T-cell (primary cell): Measurements from ENCODE around the gene ARGLU1. TPM values are rescaled to one million over a fixed set of nuclear protein-coding genes. Genes with fewer than 3 reads are reported as not detected.

Experiments
- ATAC-seq, 4 experiments: fragments of 200-7000 bp in 3 of 4; fragments of 150-1000 bp in 1 of 4; cut with Tn5 transposase; replicated peaks in 1 of 4; 1 replicate in 3 of 4; 2 replicates in 1 of 4; pipeline ENCODE4 v1.10.0; 2021; ENCODE audit warnings: moderate library complexity in 3 of 4, mild to moderate bottlenecking in 2 of 4, moderate number of reproducible peaks in 1 of 4
- CTCF ChIA-PET, 2 donors: fragments of 300-600 bp; sonication (Branson Sonifier 250); formaldehyde crosslinking; loops; one replicate each; lab custom pipeline; 2022; ENCODE audit warnings: antibody characterized with exemption in 2 of 2; lab: Charles Lee
- POLR2A ChIA-PET, 2 donors: fragments of 300-600 bp; sonication (Branson Sonifier 250); formaldehyde crosslinking; loops; one replicate each; lab custom pipeline; 2022; ENCODE audit warnings: antibody characterized with exemption in 2 of 2; lab: Charles Lee
- DNase-seq, 35 experiments: peaks; one replicate each; pipeline versions ENCODE4 v3.0.0 to v3.0.0-alpha.2; 2013 to 2023
- H3K27ac ChIP-seq: one replicate; pipeline ENCODE4 v1.5.1; 2013; ENCODE audit warnings: low read length
- H3K27me3 ChIP-seq, 2 experiments: replicated peaks in 1 of 2; 1 replicate in 1 of 2; 2 replicates in 1 of 2; pipeline versions ENCODE4 v1.6.1 to v1.7.0; 2013; ENCODE audit warnings: low read length in 1 of 2, mixed read lengths in 1 of 2; ENCODE audit not compliant: control insufficient read depth in 2 of 2, insufficient read depth in 2 of 2; ENCODE audit errors: extremely low read depth in 1 of 2
- H3K36me3 ChIP-seq, 2 donors: 1 replicate in 1 of 2; 2 replicates in 1 of 2; pipeline versions ENCODE4 v1.6.1 to v1.7.0; 2013; ENCODE audit warnings: low read length in 1 of 2; ENCODE audit not compliant: control insufficient read depth in 2 of 2, insufficient read depth in 1 of 2; ENCODE audit errors: extremely low read depth in 1 of 2
- H3K4me1 ChIP-seq, 2 experiments: 1 replicate in 1 of 2; 2 replicates in 1 of 2; pipeline versions ENCODE4 v1.6.1 to v1.7.0; 2013; ENCODE audit warnings: low read length in 2 of 2, mixed read lengths in 1 of 2; ENCODE audit not compliant: insufficient read depth in 2 of 2, control insufficient read depth in 1 of 2; ENCODE audit errors: extremely low read depth in 1 of 2
- H3K4me3 ChIP-seq, 2 donors: 1 replicate in 1 of 2; 2 replicates in 1 of 2; pipeline versions ENCODE4 v1.5.1 to v1.7.0; 2013; ENCODE audit warnings: mild to moderate bottlenecking in 2 of 2, low read length in 1 of 2, moderate library complexity in 1 of 2; ENCODE audit not compliant: control insufficient read depth in 1 of 2; ENCODE audit errors: extremely low read depth in 1 of 2
- H3K9me3 ChIP-seq: 2 replicates; pipeline ENCODE4 v1.7.0; 2013
- H3K27ac Mint-ChIP-seq, 2 donors: one replicate each; pipeline ENCODE4 v1.8.0; 2020 to 2021; ENCODE audit warnings: mild to moderate bottlenecking in 2 of 2, mixed read lengths in 2 of 2
- H3K27me3 Mint-ChIP-seq, 2 donors: one replicate each; pipeline ENCODE4 v1.8.0; 2021 to 2022; ENCODE audit warnings: mixed read lengths in 2 of 2
- H3K36me3 Mint-ChIP-seq: one replicate; pipeline ENCODE4 v1.8.0; 2021; ENCODE audit warnings: mixed read lengths
- H3K4me1 Mint-ChIP-seq, 3 donors: one replicate each; pipeline ENCODE4 v1.8.0; 2020 to 2022; ENCODE audit warnings: mixed read lengths in 3 of 3, mild to moderate bottlenecking in 1 of 3
- H3K4me3 Mint-ChIP-seq, 3 donors: one replicate each; pipeline ENCODE4 v1.8.0; 2020 to 2022; ENCODE audit warnings: mild to moderate bottlenecking in 3 of 3, mixed read lengths in 3 of 3, moderate library complexity in 3 of 3
- H3K9me3 Mint-ChIP-seq, 3 donors: one replicate each; pipeline ENCODE4 v1.8.0; 2020 to 2022; ENCODE audit warnings: mixed read lengths in 3 of 3
- WGBS: methylation state at CpG from one replicate; pipeline ENCODE4 v1.1.5; 2013; ENCODE audit warnings: missing lambda C conversion rate; ENCODE audit not compliant: insufficient coverage; 5-methylcytosine and 5-hydroxymethylcytosine counted together
- total RNA-seq, 35 experiments: library from RNA in 6 of 35; stranded (reverse) in 6 of 35; fragments of 120-200 nt in 1 of 35; gene quantifications; one replicate each; pipeline versions ENCODE4 v1.2.1 to v1.2.4 and lab custom pipeline; 2013 to 2026

Gene ARGLU1, protein sequence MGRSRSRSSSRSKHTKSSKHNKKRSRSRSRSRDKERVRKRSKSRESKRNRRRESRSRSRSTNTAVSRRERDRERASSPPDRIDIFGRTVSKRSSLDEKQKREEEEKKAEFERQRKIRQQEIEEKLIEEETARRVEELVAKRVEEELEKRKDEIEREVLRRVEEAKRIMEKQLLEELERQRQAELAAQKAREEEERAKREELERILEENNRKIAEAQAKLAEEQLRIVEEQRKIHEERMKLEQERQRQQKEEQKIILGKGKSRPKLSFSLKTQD
- total RNA-seq (100 to 1,000 TPM; 158 to 197 (median 184) TPM), total RNA-seq (lab: John Stamatoyannopoulos, UW) (160 to 678 (median 379) reads per million in 29 experiments)
- total RNA-seq (2013) = 125 TPM

- Histone ChIP-seq H3K4me3 (peak within 1 kb of the TSS; percentile 96 to 99), H3K4me1 (peaks cover 36 to 38% of the 10 kb centered on the region in 2 experiments), H3K27me3 (no peaks in the 10 kb centered on the region), H3K27ac (peak within 1 kb of the TSS; percentile 98), H3K9me3 (no peaks in the 10 kb centered on the region), H3K36me3 (no peaks in the 10 kb centered on the region)
- peak within 1 kb of the TSS; percentile 91 to 94 for H3K27ac Mint-ChIP-seq
- H3K36me3 Mint-ChIP-seq = peaks cover 8% of the 10 kb centered on the region
- POLR2A ChIA-PET = interaction anchor here in 1 of 2 donors (0.7 kb wide), 1 partner anchor 7 kb away, joined by 4 read pairs; no protein-coding TSS in a partner anchor
- no peaks in the 10 kb centered on the region for H3K9me3 Mint-ChIP-seq
- peak within 1 kb of the TSS; percentile 97 to 99 (median 98) for H3K4me3 Mint-ChIP-seq
- H3K4me1 Mint-ChIP-seq = peaks cover 58 to 69% (median 59%) of the 10 kb centered on the region in 3 donors
- under 1% methylated on average over 108 of the region's 108 CpGs for WGBS
- DNase-seq = peak; percentile 84 to 99 (median 93)
- H3K27me3 Mint-ChIP-seq = no peaks in the 10 kb centered on the region
- peak; percentile 83 to 91 (median 86) for ATAC-seq
- CTCF ChIA-PET = interaction anchor here in 1 of 2 donors (0.6 to 2.1 kb wide), 2 partner anchors 32 to 52 kb away, joined by 4 to 11 read pairs; partner anchors contain the start of gene EFNB2
Observed at GRCh38 chr13:106567474-106568298, at the start of gene ARGLU1. ARGLU1 (minus strand) TSS chr13:106568137; CDS start chr13:106567919, 218 bp downstream.

DNA sequence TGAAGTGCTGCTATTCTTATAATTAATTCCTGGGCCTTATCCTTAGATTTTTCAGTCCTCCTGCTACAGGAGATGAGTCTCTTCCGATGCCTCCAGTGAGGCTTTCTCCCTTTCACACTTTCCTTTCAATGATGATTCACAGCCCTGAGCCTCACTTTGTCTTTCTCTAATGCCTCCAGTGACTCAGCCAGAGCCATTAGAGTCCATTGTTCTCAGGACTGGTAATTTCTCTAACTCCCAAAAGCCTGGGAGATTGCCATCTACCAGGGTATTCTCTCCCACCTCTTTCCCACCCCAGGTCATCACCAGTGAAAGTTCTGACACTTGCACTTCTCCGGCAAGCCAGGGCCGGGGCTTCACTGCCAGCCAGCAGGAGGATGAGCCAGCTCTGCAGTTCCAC, 49.6 kb upstream of the ARGLU1 start:
- no peak for DNase-seq
- H3K27ac Mint-ChIP-seq = no peak overlapping the region
- no peaks in the 10 kb centered on the region for H3K36me3 Mint-ChIP-seq
- no peaks in the 10 kb centered on the region for H3K9me3 ChIP-seq
- H3K4me1 ChIP-seq = peaks cover 0 to 3% of the 10 kb centered on the region in 2 experiments
- H3K27me3 Mint-ChIP-seq = peaks cover 10 to 13% of the 10 kb centered on the region in 2 donors
- no peak for ATAC-seq
- peaks cover 2 to 6% (median 2%) of the 10 kb centered on the region in 3 donors for H3K4me1 Mint-ChIP-seq
- H3K9me3 Mint-ChIP-seq = no peaks in the 10 kb centered on the region
- no peak overlapping the region for H3K27ac ChIP-seq
- H3K4me3 ChIP-seq = no peak overlapping the region
- 80% methylated on average over 1 of the region's 3 CpGs for WGBS
- ChIA-PET POLR2A (no interaction called here), CTCF (no interaction called here)
- no peak overlapping the region for H3K4me3 Mint-ChIP-seq
- no peaks in the 10 kb centered on the region for H3K36me3 ChIP-seq
- H3K27me3 ChIP-seq = no peaks in the 10 kb centered on the region

DNA sequence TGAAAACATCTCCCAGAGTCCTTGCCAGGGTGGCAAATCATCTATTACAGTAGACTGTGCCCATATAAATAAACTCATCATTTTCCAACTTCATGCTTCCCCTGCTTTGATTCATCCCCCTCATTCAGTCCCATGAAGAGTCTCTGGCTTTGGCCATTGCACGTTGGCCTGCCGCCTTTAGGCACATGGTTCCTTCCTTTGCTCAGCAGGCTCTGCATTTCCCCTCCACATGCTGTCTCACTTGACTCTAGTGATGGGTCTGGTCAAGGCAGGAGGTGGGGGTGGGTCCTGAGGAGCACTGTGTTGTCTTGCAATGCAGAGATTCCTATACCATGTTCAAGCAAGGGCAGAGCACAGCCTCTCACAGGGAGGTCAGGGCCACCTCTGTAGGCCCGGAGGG, 48.8 kb upstream of the ARGLU1 start:
- ATAC-seq (no peak), DNase-seq (no peak)
- Histone ChIP-seq H3K9me3 (no peaks in the 10 kb centered on the region), H3K4me1 (peaks cover 0 to 3% of the 10 kb centered on the region in 2 experiments), H3K4me3 (no peak overlapping the region), H3K27ac (no peak overlapping the region), H3K27me3 (no peaks in the 10 kb centered on the region), H3K36me3 (no peaks in the 10 kb centered on the region)
- Mint-ChIP-seq H3K27ac (no peak overlapping the region), H3K36me3 (no peaks in the 10 kb centered on the region), H3K4me1 (peaks cover 2 to 6% (median 2%) of the 10 kb centered on the region in 3 donors), H3K9me3 (no peaks in the 10 kb centered on the region), H3K4me3 (no peak overlapping the region), H3K27me3 (peaks cover 5 to 8% of the 10 kb centered on the region in 2 donors)
- POLR2A ChIA-PET = no interaction called here
- CTCF ChIA-PET = no interaction called here
- 83% methylated on average over 2 of the region's 3 CpGs for WGBS

GRCh38 chr13:106614874-106615273, 46.9 kb upstream of the ARGLU1 start:
- no peak overlapping the region for H3K27ac Mint-ChIP-seq
- POLR2A ChIA-PET = no interaction called here
- DNase-seq (no peak), ATAC-seq (no peak)
- no peaks in the 10 kb centered on the region for H3K36me3 Mint-ChIP-seq
- no peak overlapping the region for H3K27ac ChIP-seq
- CTCF ChIA-PET = interaction anchor here in 1 of 2 donors (0.6 kb wide), 1 partner anchor 38 kb away, joined by 4 read pairs; no protein-coding TSS in a partner anchor
- 79% methylated on average over 3 of the region's 4 CpGs for WGBS
- no peak overlapping the region for H3K4me3 Mint-ChIP-seq
- no peak overlapping the region for H3K4me3 ChIP-seq
- H3K9me3 Mint-ChIP-seq = no peaks in the 10 kb centered on the region
- peaks cover 0 to 3% of the 10 kb centered on the region in 2 experiments for H3K4me1 ChIP-seq
- peaks cover under 1 to 3% (median under 1%) of the 10 kb centered on the region in 3 donors for H3K4me1 Mint-ChIP-seq
- peaks cover 7 to 9% of the 10 kb centered on the region in 2 donors for H3K27me3 Mint-ChIP-seq
- H3K9me3 ChIP-seq = no peaks in the 10 kb centered on the region
- no peaks in the 10 kb centered on the region for H3K27me3 ChIP-seq
- H3K36me3 ChIP-seq = no peaks in the 10 kb centered on the region

DNA sequence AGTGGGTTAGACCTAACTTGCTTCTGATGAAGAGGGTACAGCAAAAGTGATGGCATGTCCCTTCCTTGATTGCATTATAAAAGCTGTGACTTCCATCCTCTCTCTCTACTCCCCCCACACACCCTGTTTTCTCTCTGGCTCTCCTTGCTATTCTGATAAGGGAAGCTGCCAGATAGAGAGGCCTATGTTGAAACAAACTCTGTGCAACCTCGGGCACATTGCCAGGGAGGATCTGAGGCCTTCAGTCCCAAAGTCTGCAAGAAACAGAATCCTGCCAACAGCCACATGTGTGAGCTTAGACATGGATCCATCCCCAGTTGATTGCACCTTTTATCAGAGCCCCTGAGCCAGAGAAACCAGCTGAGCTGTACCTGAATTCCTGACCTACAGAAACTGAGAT, 44.8 kb upstream of the ARGLU1 start:
- Histone ChIP-seq H3K36me3 (no peaks in the 10 kb centered on the region), H3K9me3 (no peaks in the 10 kb centered on the region), H3K4me3 (no peak overlapping the region), H3K4me1 (no peaks in the 10 kb centered on the region), H3K27me3 (no peaks in the 10 kb centered on the region), H3K27ac (no peak overlapping the region)
- Mint-ChIP-seq H3K4me1 (no peaks in the 10 kb centered on the region), H3K27ac (no peak overlapping the region), H3K4me3 (no peak overlapping the region), H3K9me3 (no peaks in the 10 kb centered on the region), H3K27me3 (peaks cover 12 to 15% of the 10 kb centered on the region in 2 donors), H3K36me3 (no peaks in the 10 kb centered on the region)
- ChIA-PET CTCF (no interaction called here), POLR2A (no interaction called here)
- 50% methylated on average over 1 of the region's 1 CpG for WGBS
- ATAC-seq (no peak), DNase-seq (no peak)

DNA sequence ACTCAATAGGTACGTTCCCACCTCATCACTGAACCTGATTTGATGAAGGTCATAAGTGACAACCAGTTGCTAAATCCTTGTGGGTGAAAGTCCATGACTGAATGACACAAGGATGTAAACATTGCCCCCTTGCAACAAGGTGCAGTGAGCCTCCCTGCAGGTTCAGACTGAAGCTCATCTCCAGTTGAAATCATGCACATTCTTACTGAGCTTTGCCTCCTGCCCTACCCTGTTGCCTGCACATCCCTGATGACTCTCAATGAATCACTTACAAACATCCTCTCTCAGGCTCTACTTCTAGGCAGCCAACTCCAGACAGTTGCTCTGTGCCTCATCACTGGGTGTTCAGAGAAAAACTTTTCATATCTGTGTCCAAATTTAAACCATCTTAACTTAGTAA, 42.5 kb upstream of the ARGLU1 start:
- DNase-seq = no peak
- no peaks in the 10 kb centered on the region for H3K9me3 Mint-ChIP-seq
- Histone ChIP-seq H3K9me3 (no peaks in the 10 kb centered on the region), H3K36me3 (no peaks in the 10 kb centered on the region), H3K4me1 (no peaks in the 10 kb centered on the region), H3K27me3 (no peaks in the 10 kb centered on the region), H3K27ac (no peak overlapping the region), H3K4me3 (no peak overlapping the region)
- H3K36me3 Mint-ChIP-seq = no peaks in the 10 kb centered on the region
- H3K27me3 Mint-ChIP-seq = peaks cover 20 to 21% of the 10 kb centered on the region in 2 donors
- ChIA-PET POLR2A (no interaction called here), CTCF (interaction anchor here in 1 of 2 donors (1.3 kb wide), 1 partner anchor 9 kb away, joined by 4 read pairs; no protein-coding TSS in a partner anchor)
- no peak overlapping the region for H3K4me3 Mint-ChIP-seq
- H3K4me1 Mint-ChIP-seq = no peaks in the 10 kb centered on the region
- no peak overlapping the region for H3K27ac Mint-ChIP-seq
- WGBS = no CpG with 5 or more reads among the region's 1 CpG
- ATAC-seq = no peak
